OCI-LY7 (cell line): ENCODE measurements around the gene EYS.

Source experiments
- EZH2phosphoT487 ChIP-seq: fragments of 200-600 bp; sonication (generic); IDR thresholded peaks from 2 replicates; pipeline ENCODE4 v1.6.1; 2018; ENCODE audit warnings: low read depth, borderline replicate concordance, mild to moderate bottlenecking, mixed run types, antibody characterized with exemption, low read length, moderate library complexity, mixed read lengths
- TF ChIP-seq, protein P1 (sequence below): fragments of 200-600 bp; sonication (generic); conservative IDR thresholded peaks from 2 replicates; pipeline ENCODE4 v1.5.1; 2014; ENCODE audit warnings: mild to moderate bottlenecking, antibody characterized with exemption, low read length, moderate library complexity, mixed read lengths

GRCh38 chr6:64932486-64932885, 774.5 kb downstream of the EYS start:
- TF ChIP-seq, protein P1, sequence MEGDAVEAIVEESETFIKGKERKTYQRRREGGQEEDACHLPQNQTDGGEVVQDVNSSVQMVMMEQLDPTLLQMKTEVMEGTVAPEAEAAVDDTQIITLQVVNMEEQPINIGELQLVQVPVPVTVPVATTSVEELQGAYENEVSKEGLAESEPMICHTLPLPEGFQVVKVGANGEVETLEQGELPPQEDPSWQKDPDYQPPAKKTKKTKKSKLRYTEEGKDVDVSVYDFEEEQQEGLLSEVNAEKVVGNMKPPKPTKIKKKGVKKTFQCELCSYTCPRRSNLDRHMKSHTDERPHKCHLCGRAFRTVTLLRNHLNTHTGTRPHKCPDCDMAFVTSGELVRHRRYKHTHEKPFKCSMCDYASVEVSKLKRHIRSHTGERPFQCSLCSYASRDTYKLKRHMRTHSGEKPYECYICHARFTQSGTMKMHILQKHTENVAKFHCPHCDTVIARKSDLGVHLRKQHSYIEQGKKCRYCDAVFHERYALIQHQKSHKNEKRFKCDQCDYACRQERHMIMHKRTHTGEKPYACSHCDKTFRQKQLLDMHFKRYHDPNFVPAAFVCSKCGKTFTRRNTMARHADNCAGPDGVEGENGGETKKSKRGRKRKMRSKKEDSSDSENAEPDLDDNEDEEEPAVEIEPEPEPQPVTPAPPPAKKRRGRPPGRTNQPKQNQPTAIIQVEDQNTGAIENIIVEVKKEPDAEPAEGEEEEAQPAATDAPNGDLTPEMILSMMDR = no peak
- no peak for TF ChIP-seq EZH2phosphoT487
